ENCODE results near the gene POF1B.
A peak's percentile ranks its signal among the peaks of the same experiment; 100 is the strongest.
"Not testable (repeated sequence)": the region's sequence is repeated elsewhere in the genome, so short reads cannot be mapped to it uniquely, and the experiment has no call there.

POF1B gene, protein sequence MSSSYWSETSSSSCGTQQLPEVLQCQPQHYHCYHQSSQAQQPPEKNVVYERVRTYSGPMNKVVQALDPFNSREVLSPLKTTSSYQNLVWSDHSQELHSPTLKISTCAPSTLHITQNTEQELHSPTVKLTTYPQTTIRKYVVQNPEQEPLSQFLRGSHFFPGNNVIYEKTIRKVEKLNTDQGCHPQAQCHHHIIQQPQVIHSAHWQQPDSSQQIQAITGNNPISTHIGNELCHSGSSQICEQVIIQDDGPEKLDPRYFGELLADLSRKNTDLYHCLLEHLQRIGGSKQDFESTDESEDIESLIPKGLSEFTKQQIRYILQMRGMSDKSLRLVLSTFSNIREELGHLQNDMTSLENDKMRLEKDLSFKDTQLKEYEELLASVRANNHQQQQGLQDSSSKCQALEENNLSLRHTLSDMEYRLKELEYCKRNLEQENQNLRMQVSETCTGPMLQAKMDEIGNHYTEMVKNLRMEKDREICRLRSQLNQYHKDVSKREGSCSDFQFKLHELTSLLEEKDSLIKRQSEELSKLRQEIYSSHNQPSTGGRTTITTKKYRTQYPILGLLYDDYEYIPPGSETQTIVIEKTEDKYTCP

DNA sequence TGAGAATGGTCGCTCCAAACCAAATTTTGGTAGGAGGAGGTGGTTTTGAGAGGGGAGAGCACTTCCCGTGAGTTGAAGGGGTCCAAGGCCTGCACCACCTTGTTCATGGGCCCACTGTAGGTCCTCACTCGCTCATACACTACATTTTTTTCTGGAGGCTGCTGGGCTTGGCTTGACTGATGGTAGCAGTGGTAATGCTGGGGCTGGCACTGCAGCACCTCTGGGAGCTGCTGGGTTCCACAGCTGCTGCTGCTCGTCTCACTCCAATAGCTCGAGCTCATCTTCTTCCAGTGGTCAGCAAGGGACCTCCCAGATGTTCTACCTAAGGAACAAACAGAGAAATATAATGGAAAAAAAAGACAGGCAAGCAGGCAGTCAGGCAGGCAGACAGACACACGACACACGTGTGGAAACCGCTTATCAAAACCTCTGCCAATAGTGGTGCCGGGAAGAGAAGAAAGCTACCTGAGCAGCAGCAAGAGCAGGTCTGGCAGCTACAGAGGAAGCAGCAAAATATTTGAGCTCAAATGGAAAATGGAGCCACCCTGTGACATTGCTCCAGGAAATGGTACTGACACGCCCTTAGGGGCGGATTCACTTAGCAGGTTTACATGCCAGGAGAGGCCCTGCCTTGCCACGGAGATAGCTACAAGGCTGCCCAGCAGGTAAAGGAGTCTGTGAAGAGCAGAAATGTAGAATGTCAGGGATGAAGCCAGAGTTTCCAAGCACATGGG lies at the start of gene POF1B:
TSS of gene POF1B (minus strand) at position 492 of the 734 bp plus-strand sequence. CDS start at position 281, 211 bp downstream.
- peak; percentile 11 for DNase-seq (ENCODE audit: low spot score)

DNA sequence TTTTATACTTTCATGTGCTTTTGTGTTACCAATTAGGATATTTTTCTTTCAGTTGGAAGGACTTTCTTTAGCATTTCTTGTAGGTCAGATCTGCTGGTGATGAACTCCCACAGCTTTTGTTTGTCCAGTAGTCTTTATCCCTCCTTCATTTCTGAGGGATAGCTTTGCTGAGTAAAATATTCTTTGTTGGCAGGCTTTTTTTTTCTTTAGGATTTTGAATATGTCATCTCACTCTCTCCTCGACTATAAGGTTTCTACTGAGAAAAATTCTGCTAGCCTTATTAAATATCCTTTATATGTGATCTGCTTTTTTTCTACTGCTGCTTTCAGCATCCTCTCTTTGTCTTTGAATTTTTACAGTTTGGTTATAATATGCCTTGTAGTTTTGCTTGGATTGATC lies 49.6 kb upstream of the POF1B start:
- DNase-seq (ENCODE audit: low spot score): no peak

DNA sequence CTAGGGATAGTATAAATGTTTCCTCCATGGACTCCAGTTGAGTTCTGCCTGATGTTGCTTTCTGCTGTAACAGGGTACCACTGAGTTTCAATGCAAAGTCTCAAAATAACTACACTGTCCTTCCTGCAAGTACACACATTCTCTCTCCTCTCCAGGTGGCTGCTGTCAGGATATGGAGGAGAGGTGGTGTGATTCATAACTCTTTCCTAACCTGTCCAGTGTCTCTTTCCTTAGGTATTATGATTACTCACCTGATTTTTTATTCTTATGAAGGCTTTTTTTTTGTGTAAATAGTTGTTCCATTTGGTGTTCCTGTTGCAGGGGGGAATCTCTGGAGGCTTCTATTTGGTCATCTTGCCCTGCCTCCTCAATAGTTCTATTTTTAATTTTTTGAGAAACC lies 39.8 kb upstream of the POF1B start:
- no peak for DNase-seq (ENCODE audit: low spot score)

DNA sequence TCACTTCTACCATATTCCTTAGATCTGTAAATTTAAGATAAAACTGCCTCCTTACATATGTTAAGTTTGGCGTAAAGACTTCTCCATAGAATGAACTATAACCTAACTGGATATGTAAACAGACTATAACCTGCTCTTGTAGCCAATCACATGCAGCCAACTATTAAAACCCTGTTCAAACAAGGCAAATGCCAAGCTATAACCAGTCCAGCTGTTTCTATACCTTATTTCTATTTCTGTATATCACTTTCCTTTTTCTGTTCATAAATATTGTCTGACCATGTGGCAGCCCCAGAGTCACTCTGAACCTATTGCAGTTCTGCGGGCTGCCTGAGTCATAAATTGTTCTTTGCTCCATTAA lies 12.4 kb upstream of the POF1B start:
- no peak for DNase-seq (ENCODE audit: low spot score)

DNA sequence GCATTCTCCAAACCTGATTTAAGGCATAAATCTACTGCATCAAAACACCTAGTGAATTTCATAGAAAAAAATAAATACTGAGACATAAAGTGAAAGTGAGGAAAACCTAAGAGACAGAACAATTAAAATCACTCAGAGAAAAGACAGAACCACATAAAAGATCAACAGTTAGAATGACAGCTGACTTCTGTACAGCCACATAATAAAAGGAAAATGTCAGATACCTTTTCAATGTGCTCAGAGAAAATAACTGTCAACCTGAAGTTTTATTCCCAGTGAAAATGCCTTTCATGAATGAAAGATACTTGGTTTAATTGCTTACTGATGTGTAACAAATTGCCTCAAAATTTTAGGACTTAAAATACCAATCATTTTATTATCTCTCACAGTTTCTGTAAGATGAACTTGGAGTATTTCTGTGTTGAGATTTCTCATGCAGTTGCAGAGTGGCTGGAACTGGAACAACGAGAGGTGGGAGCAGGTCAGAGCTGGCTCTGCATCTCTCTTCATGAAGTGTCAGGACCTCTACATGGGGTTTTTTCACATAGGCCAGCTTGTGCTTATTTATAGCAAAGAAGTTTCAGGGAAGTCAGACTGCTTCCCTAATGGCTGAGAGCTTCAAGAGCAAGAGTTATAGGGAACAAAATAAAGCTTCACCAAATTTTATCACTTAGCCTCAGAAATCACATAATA lies 11.9 kb upstream of the POF1B start:
- no peak for DNase-seq (ENCODE audit: low spot score)

DNA sequence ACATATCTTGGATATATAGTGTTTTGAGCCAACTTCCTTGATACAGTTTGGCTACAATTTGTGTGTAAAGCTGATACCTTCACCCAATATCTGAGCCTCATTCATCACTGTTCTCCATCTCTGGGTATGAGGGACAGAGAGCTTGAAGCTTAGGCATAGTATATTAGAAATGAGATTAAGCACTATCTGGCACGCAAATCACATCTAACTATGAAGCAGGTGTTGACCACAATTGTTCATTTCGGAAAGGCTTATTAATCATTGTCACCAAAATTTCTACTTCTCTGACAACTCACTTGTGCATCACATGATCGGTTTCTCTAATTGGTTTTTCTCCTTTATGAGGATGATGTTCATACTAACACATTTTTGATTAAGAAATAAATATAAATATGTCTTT lies 2.1 kb upstream of the POF1B start:
- no peak for DNase-seq (ENCODE audit: low spot score)

DNA sequence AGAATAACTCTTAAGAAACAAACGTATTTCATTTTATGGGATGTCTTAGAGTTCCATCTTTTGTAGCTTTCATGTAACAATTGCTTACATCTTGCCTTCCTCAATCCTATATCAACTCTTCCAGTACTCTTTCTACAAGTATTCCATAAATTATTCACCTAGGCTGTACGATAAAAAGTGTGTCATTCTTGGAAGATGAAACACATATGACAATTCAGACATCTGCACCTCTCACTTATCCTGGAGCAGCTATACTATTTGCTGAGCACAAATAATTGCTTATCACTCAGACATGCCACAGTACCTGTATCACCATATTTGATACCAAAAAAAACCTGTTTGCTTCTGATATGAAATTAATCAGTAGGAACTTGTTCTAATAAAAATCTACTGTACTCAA lies 1.0 kb downstream of the POF1B start:
- DNase-seq (ENCODE audit: low spot score): no peak

DNA sequence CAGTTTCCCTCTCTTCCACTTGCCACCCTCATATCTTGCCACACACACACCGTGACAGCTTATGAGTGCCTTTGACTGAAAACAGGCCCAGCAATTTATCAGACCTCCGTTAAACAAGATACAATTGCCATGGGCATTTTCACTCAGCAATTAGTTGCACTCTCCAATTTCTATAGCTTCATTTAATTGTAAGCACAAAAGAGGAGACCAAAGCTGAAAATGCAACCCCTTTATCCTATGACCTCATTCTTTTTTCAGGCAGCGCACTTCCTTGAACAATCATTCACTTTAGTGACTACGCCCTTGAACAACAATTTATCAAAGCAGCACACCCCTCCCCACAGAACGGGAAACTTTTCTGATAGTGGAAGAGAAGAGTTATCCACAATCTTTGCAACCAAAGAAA lies 4.1 kb downstream of the POF1B start:
- DNase-seq (ENCODE audit: low spot score): no peak

DNA sequence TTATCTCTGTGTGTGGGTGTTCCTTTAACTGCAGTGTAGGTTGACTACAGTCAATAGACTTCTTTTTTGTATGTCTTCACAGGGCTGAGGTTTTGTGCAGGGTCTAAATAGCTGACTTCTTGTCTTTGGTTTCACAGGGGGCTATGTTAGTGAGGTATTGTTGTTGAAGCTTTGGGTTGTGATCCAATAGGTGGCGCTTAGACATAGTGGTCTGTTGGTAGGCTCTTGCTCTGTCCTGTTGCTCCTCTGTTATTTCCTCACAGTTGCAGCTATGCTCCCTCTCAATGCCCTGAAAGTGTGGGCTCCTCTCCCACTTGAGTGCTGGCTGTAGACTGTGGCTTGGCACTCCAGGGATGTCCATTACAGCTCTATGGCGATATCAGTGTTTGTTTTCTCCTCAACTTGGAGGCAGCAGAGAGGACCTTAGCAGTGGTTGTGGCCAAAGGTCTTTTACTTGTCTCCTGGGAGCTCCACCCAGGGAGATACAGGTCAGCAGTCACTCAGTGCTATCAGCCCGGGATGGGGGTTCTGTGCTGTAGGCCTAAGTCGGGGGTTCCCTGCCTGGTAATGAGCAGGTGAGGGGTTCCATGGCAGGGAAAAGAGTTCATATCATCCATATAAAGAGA lies 14.0 kb downstream of the POF1B start:
- DNase-seq (ENCODE audit: low spot score): peak; percentile 2

DNA sequence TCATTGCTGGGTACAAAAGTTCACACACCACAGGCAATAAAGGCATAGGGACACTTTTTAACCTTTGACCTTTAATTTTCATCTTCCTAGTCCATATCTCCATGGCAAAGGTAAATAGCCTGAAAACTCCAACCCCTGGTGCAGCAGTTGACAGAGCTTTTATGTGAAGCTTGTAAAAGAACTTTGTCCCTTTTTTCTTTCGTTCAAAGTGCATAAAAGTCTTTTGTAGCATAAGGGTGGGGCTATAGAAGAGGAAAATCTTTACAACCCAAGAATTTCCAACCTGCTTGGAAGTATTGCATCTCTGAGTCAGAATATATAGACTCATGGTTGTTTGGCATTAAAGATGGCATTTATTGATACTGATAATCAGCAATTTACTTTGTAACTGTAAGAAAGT lies 20.4 kb downstream of the POF1B start:
- no peak for DNase-seq (ENCODE audit: low spot score)

DNA sequence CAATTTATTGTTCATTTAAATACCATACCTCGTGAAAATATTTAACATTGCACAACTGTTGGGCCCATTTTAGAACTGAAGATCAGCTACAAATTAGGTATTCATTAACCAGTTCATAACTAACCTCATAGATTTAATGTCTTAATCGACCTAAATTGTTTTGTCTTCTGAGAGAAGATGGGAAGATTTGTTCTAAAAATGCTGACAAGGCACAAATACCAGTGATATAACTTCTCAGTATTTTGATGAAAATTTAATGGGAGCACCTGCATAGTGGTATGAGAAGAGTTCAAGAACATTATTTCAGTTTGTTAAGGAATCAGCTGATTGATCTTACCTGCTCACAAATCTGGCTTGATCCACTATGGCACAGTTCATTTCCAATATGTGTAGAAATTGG lies 33.9 kb downstream of the POF1B start:
- no peak for DNase-seq (ENCODE audit: low spot score)

DNA sequence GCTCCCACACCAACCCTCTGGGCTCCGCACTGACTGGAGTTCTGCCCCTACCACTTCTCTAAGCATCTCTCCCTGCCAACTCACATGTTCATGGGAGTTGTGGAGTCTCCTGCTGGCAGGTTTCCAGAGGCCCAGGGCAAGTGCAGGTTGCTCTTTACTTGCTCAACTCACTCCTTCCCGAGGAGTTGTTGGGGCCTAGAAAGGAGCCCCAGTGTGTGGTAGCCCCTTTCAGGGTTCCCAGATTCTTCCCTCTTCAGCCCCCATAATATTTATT lies 52.5 kb downstream of the POF1B start:
- DNase-seq (ENCODE audit: low spot score): no peak

DNA sequence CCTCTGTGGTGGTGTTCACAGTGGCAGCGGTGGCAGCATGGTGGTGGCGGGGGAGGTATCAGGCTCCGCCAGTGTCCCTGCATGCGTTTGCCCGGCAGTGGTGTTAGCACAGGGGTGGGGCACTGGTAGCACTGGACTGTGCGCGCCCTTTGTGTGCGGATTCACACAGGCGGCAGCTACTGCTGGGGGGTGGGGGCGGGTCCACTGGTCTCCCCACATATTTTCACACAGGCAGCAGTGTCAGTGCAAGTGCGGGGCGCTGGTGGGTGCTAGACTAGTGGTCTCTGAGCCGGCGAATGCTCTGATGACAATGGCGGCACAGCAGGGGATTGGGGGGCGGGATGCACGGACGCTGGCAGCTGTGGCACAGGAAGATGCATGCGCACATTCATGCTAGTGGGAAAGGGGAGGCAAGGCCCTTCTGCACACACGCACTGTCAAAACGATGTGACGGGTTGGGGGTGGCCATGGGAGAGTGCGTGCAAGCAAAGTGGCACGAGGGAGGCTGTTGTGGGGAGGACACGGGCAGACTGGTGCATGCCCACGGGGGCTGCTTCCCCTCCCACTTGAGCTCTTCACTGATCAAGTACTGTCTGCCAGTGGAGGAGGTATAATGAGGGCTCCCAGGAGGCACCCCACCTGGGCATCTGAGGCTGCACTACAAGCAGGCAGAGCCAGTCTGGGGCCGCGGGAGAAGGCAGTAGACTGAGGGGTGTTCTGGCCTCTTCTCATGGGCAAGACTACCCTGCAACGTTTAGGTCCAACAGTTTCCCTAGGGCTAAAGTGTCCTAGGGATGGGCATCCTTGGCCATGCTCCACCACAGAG lies 53.0 kb downstream of the POF1B start:
- no peak for DNase-seq (ENCODE audit: low spot score)

DNA sequence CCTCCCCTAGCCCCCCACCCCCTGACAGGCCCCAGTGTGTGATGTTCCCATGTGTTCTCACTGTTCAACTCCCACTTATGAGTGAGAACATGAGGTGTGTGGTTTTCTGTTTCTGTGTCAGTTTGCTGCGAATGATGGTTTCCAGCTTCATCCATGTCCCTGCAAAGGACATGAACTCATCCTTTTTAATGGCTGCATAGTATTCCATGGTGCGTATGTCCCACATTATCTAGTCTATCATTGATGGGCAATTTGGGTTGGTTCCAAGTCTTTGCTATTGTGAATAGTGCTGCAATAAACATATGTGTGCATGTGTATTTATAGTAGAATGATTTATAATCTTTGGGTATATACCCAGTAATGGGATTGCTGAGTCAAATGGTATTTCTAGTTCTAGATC lies 68.1 kb downstream of the POF1B start:
- DNase-seq (ENCODE audit: low spot score): not testable (repeated sequence)

DNA sequence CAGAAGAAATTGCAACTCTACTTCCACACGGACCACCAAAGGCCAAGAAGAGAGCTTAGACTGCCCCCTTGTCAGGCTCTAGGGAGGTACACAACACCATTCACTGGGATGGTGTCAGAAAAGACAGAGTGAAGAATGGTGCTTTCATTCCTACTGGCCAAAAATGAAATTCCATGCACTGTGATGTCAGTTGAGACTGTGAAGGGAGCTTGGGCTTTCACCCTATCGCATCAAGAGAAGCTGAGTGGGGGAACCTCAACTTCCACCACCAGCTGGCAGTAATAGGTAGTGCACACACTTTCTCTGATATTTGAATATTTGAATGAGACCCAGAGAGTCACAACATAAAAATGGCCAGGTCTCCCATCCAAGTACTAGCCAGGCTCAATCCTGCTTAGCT lies 69.7 kb downstream of the POF1B start:
- DNase-seq (ENCODE audit: low spot score): no peak

DNA sequence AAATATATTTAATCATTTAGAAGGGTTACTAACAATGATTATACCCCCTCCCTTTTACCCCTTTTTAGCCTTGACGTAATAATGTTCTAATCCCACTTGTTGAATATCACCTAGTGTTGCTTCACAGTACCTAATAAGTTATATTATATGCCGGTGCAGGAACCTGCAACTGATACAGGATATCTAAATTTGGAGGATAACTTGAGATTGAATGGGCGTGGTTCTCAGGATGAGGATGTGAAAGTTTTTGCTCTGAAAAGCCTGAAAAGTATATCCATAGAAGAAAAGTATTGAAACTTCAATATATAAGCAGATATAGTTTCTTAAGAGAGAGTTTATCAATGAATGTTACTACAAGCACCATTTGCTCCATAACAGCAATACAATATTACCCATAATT lies 75.9 kb downstream of the POF1B start:
- no peak for DNase-seq (ENCODE audit: low spot score)

DNA sequence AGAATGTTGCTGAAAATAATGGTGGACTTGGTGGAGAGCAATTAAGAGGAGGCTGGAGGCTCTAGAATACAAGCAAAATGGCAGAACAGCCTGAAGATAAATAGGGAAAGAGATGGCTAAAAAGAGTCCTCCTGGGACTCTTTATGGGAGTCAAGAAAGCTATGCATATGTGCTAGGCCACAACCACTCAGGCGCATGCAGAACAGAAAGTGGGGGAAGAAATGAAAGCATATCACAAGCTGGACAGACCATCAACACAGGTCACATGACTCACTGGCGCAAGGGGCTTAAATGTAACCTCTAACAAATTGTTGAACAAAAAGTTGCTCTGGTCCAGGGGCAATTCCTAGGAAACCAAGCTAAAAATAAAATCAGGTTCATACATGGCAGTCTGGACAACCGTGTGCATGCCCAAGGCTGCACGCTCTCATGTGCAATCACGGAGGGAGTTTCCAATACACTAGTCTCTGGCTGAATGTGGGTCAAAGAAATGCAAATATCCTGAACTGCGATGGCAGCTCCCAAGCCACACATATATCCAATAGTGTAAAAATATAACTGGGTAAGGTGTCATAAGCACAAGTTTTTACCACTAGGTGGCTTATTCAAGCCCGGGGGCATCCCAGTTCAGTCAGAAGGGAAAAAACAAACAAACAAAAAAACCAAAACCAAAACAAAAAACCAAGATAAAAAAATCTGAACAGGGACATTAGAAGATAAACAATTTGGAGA lies 90.3 kb downstream of the POF1B start:
- peak; percentile 1 for DNase-seq (ENCODE audit: low spot score)

DNA sequence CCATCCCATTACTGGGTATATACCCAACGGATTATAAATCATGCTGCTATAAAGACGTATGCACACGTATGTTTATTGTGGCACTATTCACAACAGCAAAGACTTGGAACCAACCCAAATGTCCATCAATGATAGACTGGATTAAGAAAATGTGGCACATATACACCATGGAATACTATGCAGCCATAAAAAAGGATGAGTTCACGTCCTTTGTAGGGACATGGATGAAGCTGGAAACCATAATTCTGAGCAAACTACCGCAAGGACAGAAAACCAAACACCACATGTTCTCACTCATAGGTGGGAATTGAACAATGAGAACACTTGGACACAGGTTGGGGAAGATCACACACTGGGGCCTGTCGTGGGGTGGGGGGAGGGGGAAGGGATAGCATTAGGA lies 94.2 kb downstream of the POF1B start:
- not testable (repeated sequence) for DNase-seq (ENCODE audit: low spot score)

DNA sequence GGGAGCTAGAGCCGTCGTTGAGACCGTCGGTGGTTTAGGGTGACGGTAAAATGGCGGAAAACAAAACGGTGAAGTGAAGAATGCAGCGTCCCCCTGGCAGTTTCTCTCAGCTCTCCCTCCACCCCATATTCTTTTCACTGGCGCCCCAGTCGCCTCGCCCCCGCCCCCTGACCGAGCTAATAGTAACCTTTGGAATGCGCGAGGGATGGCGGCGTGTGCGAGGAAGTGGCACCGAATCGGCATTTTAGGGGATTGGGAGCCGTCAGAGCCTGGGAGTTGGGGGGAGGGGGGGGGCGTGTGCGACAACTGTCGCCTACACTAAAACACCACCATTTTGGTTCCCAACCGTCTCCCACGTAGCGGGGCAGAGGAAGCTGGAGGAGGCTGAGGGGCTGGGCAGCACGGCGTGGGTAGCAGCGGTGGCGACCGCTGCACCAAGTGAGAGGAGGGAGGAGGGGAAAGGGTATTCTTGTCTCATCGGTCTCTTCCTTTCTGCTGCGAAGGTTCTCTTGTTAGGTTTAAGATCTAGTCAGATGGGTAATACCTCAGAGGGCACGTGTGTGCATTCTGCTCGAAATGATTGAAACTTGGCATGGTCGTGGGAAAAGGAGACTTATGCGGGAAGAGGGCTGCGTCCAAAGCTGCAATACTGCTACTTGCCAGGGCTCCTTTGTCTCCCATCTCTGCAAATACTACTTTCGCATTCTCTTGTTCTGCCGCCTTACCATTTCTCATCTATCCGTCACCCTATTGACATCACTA lies 134.8 kb downstream of the POF1B start:
- DNase-seq (ENCODE audit: low spot score): peak; percentile 7

All from iPS-NIHi11 (cell line).